Measurements from ENCODE around the gene BIN1. TPM values are rescaled to one million over a fixed set of nuclear protein-coding genes. Genes with fewer than 3 reads are reported as not detected.

The BIN1 gene
- total RNA-seq, 4 donors from 2014 or later: 95.7 to 146 (median 98.8) TPM

GRCh38 chr2:127070221-127070620 is 36.7 kb downstream of the BIN1 start:
- Histone ChIP-seq H3K4me1 (peaks cover 1 to 77% (median 37%) of the 10 kb centered on the region in 4 donors), H3K36me3 (peaks cover 0 to 48% (median 0%) of the 10 kb centered on the region in 3 donors), H3K9me3 (no peaks in the 10 kb centered on the region), H3K27ac (peak overlapping the region in 2 of 4 donors; percentile 10 to 35), H3K27me3 (no peaks in the 10 kb centered on the region), H3K4me3 (no peak overlapping the region)
- 86 to 92% methylated on average over 11 of the region's 11 CpGs for WGBS, 2 donors
- DNase-seq (ENCODE audit: low spot score in 2 of 2): no peak
- TF ChIP-seq EP300 (IDR thresholded peaks at IDR 0.05): no peak
- no peak for TF ChIP-seq POLR2A (IDR thresholded peaks at IDR 0.05)
- no peak for TF ChIP-seq CTCF (IDR thresholded peaks at IDR 0.05)

- no peak for TF ChIP-seq EP300 (IDR thresholded peaks at IDR 0.05)
- Histone ChIP-seq H3K4me3 (no peak overlapping the region), H3K9me3 (no peaks in the 10 kb centered on the region), H3K27ac (peak overlapping the region in 1 of 4 donors; percentile 81), H3K4me1 (peaks cover 3 to 77% (median 42%) of the 10 kb centered on the region in 4 donors), H3K27me3 (no peaks in the 10 kb centered on the region), H3K36me3 (peaks cover 0 to 48% (median 0%) of the 10 kb centered on the region in 3 donors)
- DNase-seq (ENCODE audit: low spot score in 2 of 2): no peak
- WGBS, 2 donors: 75 to 86% methylated on average over 11 of the region's 11 CpGs
Observed at GRCh38 chr2:127069536-127069935, 37.4 kb downstream of the BIN1 start.

- Histone ChIP-seq H3K4me1 (peaks cover 3 to 77% (median 43%) of the 10 kb centered on the region in 4 donors), H3K27me3 (no peaks in the 10 kb centered on the region), H3K36me3 (peaks cover 0 to 51% (median 0%) of the 10 kb centered on the region in 3 donors), H3K27ac (peak overlapping the region in 2 of 4 donors; percentile 81 to 91), H3K9me3 (no peaks in the 10 kb centered on the region), H3K4me3 (no peak overlapping the region)
- no peak for TF ChIP-seq EP300 (IDR thresholded peaks at IDR 0.05)
- TF ChIP-seq CTCF (IDR thresholded peaks at IDR 0.05): no peak
- no peak for TF ChIP-seq POLR2A (IDR thresholded peaks at IDR 0.05)
- 78 to 91% methylated on average over 10 of the region's 10 CpGs for WGBS, 2 donors
- DNase-seq (ENCODE audit: low spot score in 2 of 2): no peak
Observed at GRCh38 chr2:127069003-127069402, 38.0 kb downstream of the BIN1 start.

- no peaks in the 10 kb centered on the region for H3K9me3 ChIP-seq
- no peak for DNase-seq (ENCODE audit: low spot score in 2 of 2)
- H3K27me3 ChIP-seq: no peaks in the 10 kb centered on the region
- H3K36me3 ChIP-seq: peaks cover 0 to 58% (median 0%) of the 10 kb centered on the region in 3 donors
- peaks cover 3 to 71% (median 39%) of the 10 kb centered on the region in 4 donors for H3K4me1 ChIP-seq
- no peak overlapping the region for H3K4me3 ChIP-seq
- peak overlapping the region in 3 of 4 donors; percentile 6 to 91 (median 81) for H3K27ac ChIP-seq
- WGBS, 2 donors: 79 to 86% methylated on average over 18 to 19 of the region's 20 CpGs
- TF ChIP-seq CTCF (IDR thresholded peaks at IDR 0.05): peak in 1 of 5 experiments; percentile 7
- TF ChIP-seq EP300 (IDR thresholded peaks at IDR 0.05): no peak
Observed at GRCh38 chr2:127068351-127068741, 38.6 kb downstream of the BIN1 start.

GRCh38 chr2:127067620-127068350 is 39.2 kb downstream of the BIN1 start:
- DNase-seq (ENCODE audit: low spot score in 2 of 2): peak; percentile 73 to 84
- TF ChIP-seq CTCF (IDR thresholded peaks at IDR 0.05) (peak; percentile 69 to 90 (median 85)), POLR2A (IDR thresholded peaks at IDR 0.05) (no peak), EP300 (IDR thresholded peaks at IDR 0.05) (peak in 1 of 2 donors; percentile 51)
- no peaks in the 10 kb centered on the region for H3K27me3 ChIP-seq
- H3K36me3 ChIP-seq: peaks cover 0 to 63% (median 0%) of the 10 kb centered on the region in 3 donors
- H3K4me1 ChIP-seq: peaks cover 3 to 65% (median 36%) of the 10 kb centered on the region in 4 donors
- no peaks in the 10 kb centered on the region for H3K9me3 ChIP-seq
- no peak overlapping the region for H3K4me3 ChIP-seq
- H3K27ac ChIP-seq: peak overlapping the region; percentile 33 to 91 (median 70)
- 35 to 45% methylated on average over 15 to 17 of the region's 19 CpGs for WGBS, 2 donors
